SKM-1 (cell line): ENCODE results near the gene ARAP1.
"Not testable (repeated sequence)": the region's sequence is repeated elsewhere in the genome, so short reads cannot be mapped to it uniquely, and the experiment has no call there.

Source experiments
- DNase-seq: peaks from one replicate; lab custom pipeline; 2025; ENCODE audit not compliant: unreplicated experiment; lab: John Stamatoyannopoulos, UW

ARAP1 gene

GRCh38 chr11:72752088-72752914, at the start of gene ARAP1:
ARAP1 (minus strand) TSS chr11:72752408; CDS start chr11:72727128, 25,280 bp downstream.
- no peak for DNase-seq

- no peak for DNase-seq
Measured at GRCh38 chr11:72799441-72799840, 47.2 kb upstream of the ARAP1 start.

- DNase-seq, result no peak
Measured at GRCh38 chr11:72798361-72798760, 46.2 kb upstream of the ARAP1 start.

- DNase-seq, result peak; percentile 93
Measured at GRCh38 chr11:72793425-72794367, 41.5 kb upstream of the ARAP1 start, which contains the start of gene STARD10. STARD10 (minus strand) TSS chr11:72794047; CDS start chr11:72781181, 12,866 bp downstream.

- DNase-seq, result no peak
Measured at GRCh38 chr11:72793076-72793424, 40.8 kb upstream of the ARAP1 start.

GRCh38 chr11:72792437-72793021, 40.3 kb upstream of the ARAP1 start:
- DNase-seq, result no peak

- DNase-seq, result not testable (repeated sequence)
Measured at GRCh38 chr11:72791228-72791627, 39.0 kb upstream of the ARAP1 start.

- no peak for DNase-seq
Measured at GRCh38 chr11:72789493-72790131, 37.4 kb upstream of the ARAP1 start.

- no peak for DNase-seq
Measured at GRCh38 chr11:72788241-72788640, 36.0 kb upstream of the ARAP1 start.

- peak; percentile 67 for DNase-seq
Measured at GRCh38 chr11:72787216-72788104, 35.3 kb upstream of the ARAP1 start.

- no peak for DNase-seq
Measured at GRCh38 chr11:72786305-72787215, 34.4 kb upstream of the ARAP1 start.

- no peak for DNase-seq
Measured at GRCh38 chr11:72784662-72785061, 32.5 kb upstream of the ARAP1 start.

GRCh38 chr11:72783144-72783905, 31.1 kb upstream of the ARAP1 start:
- no peak for DNase-seq

GRCh38 chr11:72782081-72782920, 30.1 kb upstream of the ARAP1 start:
- no peak for DNase-seq

GRCh38 chr11:72781313-72782080, 29.3 kb upstream of the ARAP1 start:
- DNase-seq, result no peak

- DNase-seq, result no peak
Measured at GRCh38 chr11:72781063-72781312, 28.8 kb upstream of the ARAP1 start.
